H9 (cell line): ENCODE measurements around the gene SYNE4. TPM values are rescaled to one million over a fixed set of nuclear protein-coding genes. Genes with fewer than 3 reads are reported as not detected.

ENCODE experiments used
- DNase-seq: peaks from one replicate; pipeline ENCODE4 v3.0.0-alpha.2; 2017
- H2AFZ ChIP-seq: one replicate; pipeline ENCODE4 v1.6.1; 2013; ENCODE audit warnings: mild to moderate bottlenecking, low read length, control low read depth, moderate library complexity
- H2AK5ac ChIP-seq: 2 replicates; pipeline ENCODE4 v1.6.1; 2013; ENCODE audit warnings: low read length, control low read depth, mixed read lengths; ENCODE audit not compliant: insufficient read length
- H2BK120ac ChIP-seq: one replicate; pipeline ENCODE4 v1.6.1; 2013; ENCODE audit warnings: low read depth, mild to moderate bottlenecking, low read length, control low read depth, inconsistent platforms; ENCODE audit not compliant: poor library complexity, severe bottlenecking
- H2BK12ac ChIP-seq: 2 replicates; pipeline ENCODE4 v1.6.1; 2013; ENCODE audit warnings: low read length, control low read depth, mixed read lengths, low read depth; ENCODE audit not compliant: insufficient read length
- H2BK15ac ChIP-seq: 2 replicates; pipeline ENCODE4 v1.6.1; 2013; ENCODE audit warnings: low read depth, low read length, control low read depth
- H2BK20ac ChIP-seq: one replicate; pipeline ENCODE4 v1.6.1; 2013; ENCODE audit warnings: low read depth, mild to moderate bottlenecking, low read length, control low read depth, inconsistent platforms; ENCODE audit not compliant: poor library complexity, severe bottlenecking
- H2BK5ac ChIP-seq: 2 replicates; pipeline ENCODE4 v1.6.1; 2013; ENCODE audit warnings: low read length, control low read depth, mixed read lengths; ENCODE audit not compliant: insufficient read length
- H3K14ac ChIP-seq: 2 replicates; pipeline ENCODE4 v1.6.1; 2013; ENCODE audit warnings: low read length, control low read depth; ENCODE audit not compliant: insufficient read depth
- H3K18ac ChIP-seq: 2 replicates; pipeline ENCODE4 v1.6.1; 2013; ENCODE audit warnings: low read depth, mild to moderate bottlenecking, mixed read lengths, low read length, control low read depth; ENCODE audit not compliant: insufficient read length
- H3K23ac ChIP-seq: 2 replicates; pipeline ENCODE4 v1.6.1; 2013; ENCODE audit warnings: low read length, control low read depth, mixed read lengths, low read depth; ENCODE audit not compliant: insufficient read length
- H3K23me2 ChIP-seq: 2 replicates; pipeline ENCODE4 v1.6.1; 2013; ENCODE audit warnings: low read depth, mild to moderate bottlenecking, mixed read lengths, low read length, control low read depth; ENCODE audit not compliant: insufficient read length, poor library complexity, severe bottlenecking
- H3K27ac ChIP-seq: 2 replicates; pipeline ENCODE4 v1.5.1; 2013; ENCODE audit warnings: low read length, control low read depth, mixed read lengths, low read depth; ENCODE audit not compliant: insufficient read length
- H3K27me3 ChIP-seq: 2 replicates; pipeline ENCODE4 v1.6.1; 2013; ENCODE audit warnings: low read length, control low read depth, inconsistent platforms; ENCODE audit not compliant: insufficient read depth
- H3K4ac ChIP-seq: 2 replicates; pipeline ENCODE4 v1.6.1; 2013; ENCODE audit warnings: low read depth, mild to moderate bottlenecking, control low read depth, inconsistent platforms, low read length, moderate library complexity
- H3K4me1 ChIP-seq: 2 replicates; pipeline ENCODE4 v1.6.1; 2013; ENCODE audit warnings: low read length, control low read depth, inconsistent platforms; ENCODE audit not compliant: insufficient read depth
- H3K4me2 ChIP-seq: 2 replicates; pipeline ENCODE4 v1.6.1; 2013; ENCODE audit warnings: low read length, control low read depth, mixed read lengths; ENCODE audit not compliant: insufficient read length, insufficient read depth
- H3K56ac ChIP-seq: 2 replicates; pipeline ENCODE4 v1.6.1; 2013; ENCODE audit warnings: low read depth, mild to moderate bottlenecking, mixed read lengths, low read length, control low read depth; ENCODE audit not compliant: insufficient read length
- H3K79me1 ChIP-seq: 2 replicates; pipeline ENCODE4 v1.6.1; 2013; ENCODE audit warnings: low read depth, mild to moderate bottlenecking, moderate library complexity, low read length, control low read depth, inconsistent platforms; ENCODE audit not compliant: insufficient read depth, poor library complexity, severe bottlenecking
- H3K79me2 ChIP-seq: 2 replicates; pipeline ENCODE4 v1.6.1; 2013; ENCODE audit warnings: low read length, control low read depth, inconsistent platforms; ENCODE audit not compliant: insufficient read depth
- H3K9ac ChIP-seq: 2 replicates; pipeline ENCODE4 v1.6.1; 2013; ENCODE audit warnings: low read length, control low read depth, mixed read lengths; ENCODE audit not compliant: insufficient read length; ENCODE audit errors: extremely low read depth
- H3K9me3 ChIP-seq: one replicate; pipeline ENCODE4 v1.6.1; 2013; ENCODE audit warnings: low read depth, low read length, inconsistent platforms; ENCODE audit not compliant: control insufficient read depth
- H3T11ph ChIP-seq: one replicate; pipeline ENCODE4 v1.6.1; 2013; ENCODE audit warnings: mild to moderate bottlenecking, low read length, control low read depth, inconsistent platforms
- H4K20me1 ChIP-seq: one replicate; pipeline ENCODE4 v1.6.1; 2013; ENCODE audit not compliant: control insufficient read depth, insufficient read length, insufficient read depth
- H4K5ac ChIP-seq: 2 replicates; pipeline ENCODE4 v1.6.1; 2013; ENCODE audit warnings: low read depth, mild to moderate bottlenecking, mixed read lengths, low read length, control low read depth; ENCODE audit not compliant: insufficient read length
- H4K8ac ChIP-seq: replicated peaks from 2 replicates; pipeline ENCODE4 v1.6.1; 2013; ENCODE audit warnings: low read length, control low read depth, mixed read lengths, low read depth; ENCODE audit not compliant: insufficient read length
- H4K91ac ChIP-seq: 2 replicates; pipeline ENCODE4 v1.6.1; 2013; ENCODE audit warnings: low read depth, mild to moderate bottlenecking, moderate library complexity, mixed read lengths, low read length, control low read depth; ENCODE audit not compliant: insufficient read length
- H3K27ac Mint-ChIP-seq, 3 experiments: 2 replicates in 2 of 3; 3 replicates in 1 of 3; pipeline ENCODE4 v1.8.0; 2020 to 2021; ENCODE audit warnings: mixed read lengths in 3 of 3, mild to moderate bottlenecking in 1 of 3, moderate library complexity in 1 of 3
- H3K27me3 Mint-ChIP-seq: 2 replicates; pipeline ENCODE4 v1.8.0; 2021; ENCODE audit warnings: low read depth, mild to moderate bottlenecking, moderate library complexity, mixed read lengths
- H3K36me3 Mint-ChIP-seq, 3 experiments: 2 replicates in 2 of 3; 3 replicates in 1 of 3; pipeline ENCODE4 v1.8.0; 2020 to 2021; ENCODE audit warnings: low read depth in 3 of 3, mixed read lengths in 3 of 3; ENCODE audit not compliant: insufficient read depth in 1 of 3
- H3K4me1 Mint-ChIP-seq, 2 experiments: 2 replicates each; pipeline ENCODE4 v1.8.0; 2020; ENCODE audit warnings: mixed read lengths in 2 of 2
- H3K4me3 Mint-ChIP-seq, 2 experiments: 2 replicates in 1 of 2; 3 replicates in 1 of 2; pipeline ENCODE4 v1.8.0; 2020 to 2021; ENCODE audit warnings: mild to moderate bottlenecking in 2 of 2, mixed read lengths in 2 of 2, moderate library complexity in 1 of 2
- H3K9me3 Mint-ChIP-seq, 2 experiments: 2 replicates in 1 of 2; 3 replicates in 1 of 2; pipeline ENCODE4 v1.8.0; 2020; ENCODE audit warnings: mild to moderate bottlenecking in 2 of 2, mixed read lengths in 2 of 2, moderate library complexity in 1 of 2
- CTCF ChIP-seq: fragments of 200-600 bp; sonication (generic); conservative IDR thresholded peaks from 3 replicates; pipeline ENCODE4 v1.8.0; 2021; ENCODE audit warnings: antibody characterized with exemption, mild to moderate bottlenecking
- WGBS: extraction: QIAGEN DNeasy Blood & Tissue Kit; methylation state at CpG from one replicate; pipeline ENCODE4 v1.1.7; 2013; ENCODE audit warnings: missing lambda C conversion rate, low lambda C conversion rate, mixed read lengths; ENCODE audit not compliant: insufficient read length; ENCODE audit errors: extremely low coverage; 5-methylcytosine and 5-hydroxymethylcytosine counted together
- total RNA-seq: library from RNA; stranded (reverse); gene quantifications from 2 replicates; pipeline ENCODE4 v1.2.1, GENCODE V29; 2021

The SYNE4 gene
- total RNA-seq, 1 experiment from 2014 or later: 19.2 TPM

DNA sequence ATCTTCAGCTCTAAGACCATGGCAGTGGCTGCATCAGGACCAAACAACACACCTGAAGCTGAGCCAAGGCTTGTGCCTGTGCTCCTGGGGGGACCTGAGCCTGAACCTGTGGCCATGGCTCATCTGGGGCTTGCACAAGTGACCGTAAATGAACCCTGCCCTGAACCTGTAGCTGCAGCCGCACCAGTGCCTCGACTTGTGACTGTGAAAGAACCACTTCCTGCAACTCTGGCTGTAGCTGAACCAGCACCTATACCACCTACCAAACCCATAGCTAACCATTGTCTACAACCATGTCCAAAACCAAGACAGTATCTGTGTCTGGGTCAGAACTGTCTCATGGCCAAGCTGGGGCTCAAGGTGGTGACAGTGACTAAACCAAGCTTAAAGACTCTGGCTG, 41.8 kb downstream of the SYNE4 start:
- Histone ChIP-seq H3K23ac (no peak overlapping the region), H3K4me2 (no peak overlapping the region), H2BK120ac (no peak overlapping the region), H3K79me1 (no peaks in the 10 kb centered on the region), H2AFZ (no peak overlapping the region), H3K9ac (no peak overlapping the region), H4K91ac (no peak overlapping the region), H2BK12ac (no peak overlapping the region), H3K4ac (no peak overlapping the region), H2BK5ac (no peak overlapping the region), H3K4me1 (no peaks in the 10 kb centered on the region), H3K27ac (no peak overlapping the region), H3K14ac (no peak overlapping the region), H3K18ac (no peak overlapping the region), H3K27me3 (no peaks in the 10 kb centered on the region), H3K9me3 (no peaks in the 10 kb centered on the region), H3K56ac (no peak overlapping the region), H4K20me1 (no peaks in the 10 kb centered on the region), H3K23me2 (no peaks in the 10 kb centered on the region), H4K8ac (no peak overlapping the region), H3T11ph (no peak overlapping the region), H4K5ac (no peak overlapping the region), H3K79me2 (no peaks in the 10 kb centered on the region), H2BK15ac (no peak overlapping the region), H2AK5ac (no peak overlapping the region), H2BK20ac (no peak overlapping the region)
- WGBS: no CpG with 5 or more reads among the region's 3 CpGs
- DNase-seq: no peak
- H3K27ac Mint-ChIP-seq: no peak overlapping the region
- H3K27me3 Mint-ChIP-seq: peaks cover 24% of the 10 kb centered on the region
- H3K4me1 Mint-ChIP-seq: no peaks in the 10 kb centered on the region
- H3K4me3 Mint-ChIP-seq: no peak overlapping the region
- no peaks in the 10 kb centered on the region for H3K36me3 Mint-ChIP-seq
- TF ChIP-seq CTCF: no peak
- H3K9me3 Mint-ChIP-seq: no peaks in the 10 kb centered on the region; a peak in 1 of 5 replicates
